ENCODE measurements around the gene GALNT16.

The GALNT16 gene

DNA sequence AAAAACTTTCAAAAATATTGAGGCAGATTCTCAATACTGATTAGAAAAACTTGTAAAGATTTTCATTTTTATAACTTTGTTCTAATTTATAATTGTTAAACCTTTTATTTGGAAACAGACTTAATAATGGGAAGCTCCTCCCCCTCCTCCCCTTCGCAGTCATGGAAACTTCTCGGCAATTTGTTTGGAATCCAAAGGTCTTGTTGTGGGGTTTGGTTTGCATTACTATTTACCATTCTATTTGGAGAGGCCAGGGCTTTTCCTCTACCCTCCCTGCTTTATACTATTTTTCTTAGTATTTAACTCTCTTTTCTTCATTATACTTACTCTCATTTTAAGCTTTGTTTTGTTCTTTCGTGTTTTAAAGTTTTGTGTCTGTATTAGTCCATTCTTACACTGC, 144.5 kb downstream of the GALNT16 start:
- Histone ChIP-seq H3K27me3 (ENCODE audit: insufficient read depth, poor library complexity, severe bottlenecking) (no peaks in the 10 kb centered on the region), H3K27ac (replicated peaks) (no peak overlapping the region), H3K4me3 (replicated peaks; ENCODE audit: insufficient read depth, low read length) (no peak overlapping the region)
- TF ChIP-seq, protein P1, sequence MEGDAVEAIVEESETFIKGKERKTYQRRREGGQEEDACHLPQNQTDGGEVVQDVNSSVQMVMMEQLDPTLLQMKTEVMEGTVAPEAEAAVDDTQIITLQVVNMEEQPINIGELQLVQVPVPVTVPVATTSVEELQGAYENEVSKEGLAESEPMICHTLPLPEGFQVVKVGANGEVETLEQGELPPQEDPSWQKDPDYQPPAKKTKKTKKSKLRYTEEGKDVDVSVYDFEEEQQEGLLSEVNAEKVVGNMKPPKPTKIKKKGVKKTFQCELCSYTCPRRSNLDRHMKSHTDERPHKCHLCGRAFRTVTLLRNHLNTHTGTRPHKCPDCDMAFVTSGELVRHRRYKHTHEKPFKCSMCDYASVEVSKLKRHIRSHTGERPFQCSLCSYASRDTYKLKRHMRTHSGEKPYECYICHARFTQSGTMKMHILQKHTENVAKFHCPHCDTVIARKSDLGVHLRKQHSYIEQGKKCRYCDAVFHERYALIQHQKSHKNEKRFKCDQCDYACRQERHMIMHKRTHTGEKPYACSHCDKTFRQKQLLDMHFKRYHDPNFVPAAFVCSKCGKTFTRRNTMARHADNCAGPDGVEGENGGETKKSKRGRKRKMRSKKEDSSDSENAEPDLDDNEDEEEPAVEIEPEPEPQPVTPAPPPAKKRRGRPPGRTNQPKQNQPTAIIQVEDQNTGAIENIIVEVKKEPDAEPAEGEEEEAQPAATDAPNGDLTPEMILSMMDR (IDR thresholded peaks at IDR 0.05; ENCODE audit: insufficient read depth, low read length): no peak
- TF ChIP-seq SPI1 (IDR thresholded peaks at IDR 0.05; ENCODE audit: borderline replicate concordance, low read depth) (no peak), GABPA (IDR thresholded peaks at IDR 0.05; ENCODE audit: low read depth) (no peak), REST (IDR thresholded peaks at IDR 0.05; ENCODE audit: insufficient replicate concordance, low read depth) (no peak), POLR2AphosphoS5 (IDR thresholded peaks at IDR 0.05; ENCODE audit: low read depth) (no peak)
- DNase-seq (ENCODE audit: low read depth in 1 of 2, low spot score in 1 of 2): no peak

GRCh38 chr14:69404883-69405282, 144.9 kb downstream of the GALNT16 start:
- H3K27me3 ChIP-seq (ENCODE audit: insufficient read depth, poor library complexity, severe bottlenecking): no peaks in the 10 kb centered on the region
- no peak for DNase-seq (ENCODE audit: low read depth in 1 of 2, low spot score in 1 of 2)
- H3K27ac ChIP-seq (replicated peaks): no peak overlapping the region
- no peak for TF ChIP-seq SPI1 (IDR thresholded peaks at IDR 0.05; ENCODE audit: borderline replicate concordance, low read depth)
- TF ChIP-seq GABPA (IDR thresholded peaks at IDR 0.05; ENCODE audit: low read depth): no peak
- no peak for TF ChIP-seq POLR2AphosphoS5 (IDR thresholded peaks at IDR 0.05; ENCODE audit: low read depth)
- TF ChIP-seq, protein P1 (IDR thresholded peaks at IDR 0.05; ENCODE audit: insufficient read depth, low read length): no peak
- no peak for TF ChIP-seq REST (IDR thresholded peaks at IDR 0.05; ENCODE audit: insufficient replicate concordance, low read depth)
- H3K4me3 ChIP-seq (replicated peaks; ENCODE audit: insufficient read depth, low read length): no peak overlapping the region

GRCh38 chr14:69405762-69406161, 145.8 kb downstream of the GALNT16 start:
- Histone ChIP-seq H3K27me3 (ENCODE audit: insufficient read depth, poor library complexity, severe bottlenecking) (no peaks in the 10 kb centered on the region), H3K27ac (replicated peaks) (no peak overlapping the region), H3K4me3 (replicated peaks; ENCODE audit: insufficient read depth, low read length) (no peak overlapping the region)
- DNase-seq (ENCODE audit: low read depth in 1 of 2, low spot score in 1 of 2): no peak
- TF ChIP-seq GABPA (IDR thresholded peaks at IDR 0.05; ENCODE audit: low read depth) (no peak), REST (IDR thresholded peaks at IDR 0.05; ENCODE audit: insufficient replicate concordance, low read depth) (no peak), POLR2AphosphoS5 (IDR thresholded peaks at IDR 0.05; ENCODE audit: low read depth) (no peak), SPI1 (IDR thresholded peaks at IDR 0.05; ENCODE audit: borderline replicate concordance, low read depth) (no peak)
- TF ChIP-seq, protein P1 (IDR thresholded peaks at IDR 0.05; ENCODE audit: insufficient read depth, low read length): no peak
